ENCODE measurements around the gene LMBR1.

Gene LMBR1

GRCh38 chr7:156684251-156684650 lies 208.7 kb downstream of the LMBR1 start:
- in situ Hi-C loops (cut with MboI; ENCODE audit: low pct_unique_long_range_greater_than_20kb, low sequenced_read_pairs, unreplicated experiment), result no loop called here
- DNase-seq (ENCODE audit: low spot score), result no peak
- no peak for TF ChIP-seq CTCF (IDR thresholded peaks at IDR 0.05; ENCODE audit: extremely low read depth, insufficient read depth, missing control alignments)

- TF ChIP-seq CTCF (IDR thresholded peaks at IDR 0.05; ENCODE audit: extremely low read depth, insufficient read depth, missing control alignments), result no peak
- DNase-seq (ENCODE audit: low spot score), result no peak
- in situ Hi-C loops (cut with MboI; ENCODE audit: low pct_unique_long_range_greater_than_20kb, low sequenced_read_pairs, unreplicated experiment), result no loop called here
These were observed 210.1 kb downstream of the LMBR1 start for GRCh38 chr7:156682928-156683327.

- in situ Hi-C loops (cut with MboI; ENCODE audit: low pct_unique_long_range_greater_than_20kb, low sequenced_read_pairs, unreplicated experiment), result no loop called here
- DNase-seq (ENCODE audit: low spot score), result no peak
- no peak for TF ChIP-seq CTCF (IDR thresholded peaks at IDR 0.05; ENCODE audit: extremely low read depth, insufficient read depth, missing control alignments)
These were observed 212.7 kb downstream of the LMBR1 start for GRCh38 chr7:156680281-156680680.

GRCh38 chr7:156677374-156678054 lies 215.5 kb downstream of the LMBR1 start:
- DNase-seq (ENCODE audit: low spot score), result no peak
- in situ Hi-C loops (cut with MboI; ENCODE audit: low pct_unique_long_range_greater_than_20kb, low sequenced_read_pairs, unreplicated experiment), result no loop called here
- no peak for TF ChIP-seq CTCF (IDR thresholded peaks at IDR 0.05; ENCODE audit: extremely low read depth, insufficient read depth, missing control alignments)

GRCh38 chr7:156676263-156676662 lies 216.7 kb downstream of the LMBR1 start:
- no peak for DNase-seq (ENCODE audit: low spot score)
- in situ Hi-C loops (cut with MboI; ENCODE audit: low pct_unique_long_range_greater_than_20kb, low sequenced_read_pairs, unreplicated experiment), result no loop called here

DNA sequence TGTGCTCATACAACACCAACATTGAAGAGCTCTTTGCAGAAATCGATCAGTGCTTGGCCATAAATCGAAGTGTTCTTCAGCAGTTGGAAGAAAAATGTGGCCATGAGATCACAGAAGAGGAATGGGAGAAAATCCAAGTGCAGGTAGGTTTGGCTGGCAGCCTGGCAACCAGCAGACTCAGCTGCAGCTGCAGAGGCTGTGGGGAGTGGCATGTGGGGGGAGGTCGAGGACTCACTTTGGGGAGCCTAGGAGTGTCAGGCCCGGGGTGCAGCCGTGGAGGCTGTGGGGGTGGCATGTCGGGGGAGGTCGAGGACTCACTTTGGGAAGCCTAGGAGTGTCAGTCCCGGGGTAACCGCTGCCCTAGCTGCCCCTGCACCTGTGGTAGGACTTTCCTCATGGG lies 217.3 kb downstream of the LMBR1 start:
- DNase-seq (ENCODE audit: low spot score), result no peak
- TF ChIP-seq CTCF (IDR thresholded peaks at IDR 0.05; ENCODE audit: extremely low read depth, insufficient read depth, missing control alignments), result no peak
- in situ Hi-C loops (cut with MboI; ENCODE audit: low pct_unique_long_range_greater_than_20kb, low sequenced_read_pairs, unreplicated experiment), result no loop called here

More at GRCh38 chr7:156676263-156676662, 216.7 kb downstream of the LMBR1 start:
- no peak for TF ChIP-seq CTCF (IDR thresholded peaks at IDR 0.05; ENCODE audit: extremely low read depth, insufficient read depth, missing control alignments)
